Stimulated activated CD4-positive, alpha-beta T cell treated with anti-CD3 and anti-CD28 coated beads, Interleukin-4, amount 100 ng/mL, for 48 hours (primary cell): Measurements from ENCODE around the gene RNF14.

ENCODE experiments used
- DNase-seq, 2 donors: peaks; one replicate each; pipeline ENCODE4 v3.0.0-alpha.2; 2020; ENCODE audit warnings: low read depth in 2 of 2

Gene RNF14

GRCh38 chr5:141968914-141969608, at the start of gene RNF14:
Gene RNF14 (plus strand): TSS chr5:141969105. CDS start chr5:141973589, 4,484 bp downstream.
- DNase-seq = peak; percentile 90 to 95

- no peak for DNase-seq
Measured at GRCh38 chr5:141919218-141920119, 49.4 kb upstream of the RNF14 start.

- DNase-seq = no peak
Measured at GRCh38 chr5:141920771-141921170, 48.1 kb upstream of the RNF14 start.

GRCh38 chr5:141922827-141923447, 46.0 kb upstream of the RNF14 start:
- peak in 1 of 2 donors; percentile 14 for DNase-seq

GRCh38 chr5:141923448-141924313, 45.2 kb upstream of the RNF14 start, which contains the start of gene DELE1:
Gene DELE1 (plus strand): TSS chr5:141923871. CDS start chr5:141923942, 71 bp downstream.
- peak; percentile 92 to 97 for DNase-seq

- DNase-seq = no peak
Measured at GRCh38 chr5:141926434-141926833, 42.5 kb upstream of the RNF14 start.

GRCh38 chr5:141928051-141928450, 40.9 kb upstream of the RNF14 start:
- no peak for DNase-seq

- DNase-seq = no peak
Measured at GRCh38 chr5:141929398-141930058, 39.4 kb upstream of the RNF14 start.

GRCh38 chr5:141931694-141932093, 37.2 kb upstream of the RNF14 start:
- no peak for DNase-seq

GRCh38 chr5:141933151-141933550, 35.8 kb upstream of the RNF14 start:
- no peak for DNase-seq

GRCh38 chr5:141934099-141934844, 34.6 kb upstream of the RNF14 start:
- DNase-seq = no peak

GRCh38 chr5:141935538-141935937, 33.4 kb upstream of the RNF14 start:
- no peak for DNase-seq

- DNase-seq = no peak
Measured at GRCh38 chr5:141940695-141941271, 28.1 kb upstream of the RNF14 start.

GRCh38 chr5:141941307-141941706, 27.6 kb upstream of the RNF14 start:
- DNase-seq = no peak

GRCh38 chr5:141941779-141942178, 27.1 kb upstream of the RNF14 start:
- no peak for DNase-seq

- no peak for DNase-seq
Measured at GRCh38 chr5:141942185-141942857, 26.6 kb upstream of the RNF14 start.

- no peak for DNase-seq
Measured at GRCh38 chr5:141944076-141944475, 24.8 kb upstream of the RNF14 start.

GRCh38 chr5:141945511-141946051, 23.3 kb upstream of the RNF14 start:
- DNase-seq = no peak

- DNase-seq = no peak
Measured at GRCh38 chr5:141947316-141947715, 21.6 kb upstream of the RNF14 start.
